ENCODE results near the gene GLRX. TPM values are rescaled to one million over a fixed set of nuclear protein-coding genes. Genes with fewer than 3 reads are reported as not detected.

GLRX gene
- total and polyA plus RNA-seq, 10 of the 15 experiments (the other 5 are each of a cell fraction or from before 2014, with no cell fraction given) = 63.0 to 366 (median 186) TPM

DNA sequence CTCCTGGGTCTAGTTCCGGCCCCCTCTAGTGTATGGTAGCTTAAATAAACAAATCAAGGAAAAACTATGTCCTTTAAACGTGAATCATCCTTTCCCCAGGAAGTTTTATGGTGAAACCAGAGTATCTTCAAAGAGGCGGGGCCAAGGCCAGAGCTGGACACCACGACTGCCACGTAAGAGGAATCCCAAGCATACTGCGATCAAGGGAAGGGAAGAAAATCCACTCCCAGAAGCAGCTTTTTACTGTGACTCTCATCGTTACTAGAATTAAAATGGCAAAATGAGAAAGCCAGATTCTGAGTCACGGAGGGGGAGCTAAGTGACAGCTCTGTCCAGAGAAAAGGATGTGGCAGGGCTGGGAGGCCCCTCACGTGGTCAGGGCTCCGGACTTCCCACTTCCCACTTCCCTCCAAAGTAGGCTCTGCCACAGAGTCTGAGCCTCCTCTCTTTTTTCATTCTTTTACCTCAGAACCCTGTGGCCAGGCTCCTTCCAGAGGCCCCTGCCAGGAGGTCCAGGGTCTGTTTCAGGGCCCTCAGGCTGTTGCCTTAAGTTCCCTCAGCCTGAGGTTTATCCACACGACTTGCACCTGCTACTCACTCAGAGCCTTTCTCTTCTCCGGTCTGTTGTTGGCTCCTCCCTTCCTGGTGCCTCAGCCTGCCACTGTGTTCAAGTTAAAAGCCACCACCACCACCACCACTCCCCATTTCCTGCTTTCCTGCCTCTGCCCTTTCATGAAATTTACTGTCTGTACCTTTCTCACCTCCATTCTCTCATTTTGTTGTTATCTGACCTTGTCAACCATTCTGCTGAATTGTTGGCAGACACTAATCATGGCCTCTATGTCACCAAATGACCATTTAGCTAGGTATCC lies 1.4 kb upstream of the GLRX start:
- BruUV-seq (replicated peaks) = no TSS peak
- POLR2A ChIA-PET = interaction anchor here (0.9 to 10.1 kb wide), 12 partner anchors 8 to 752 kb away, joined by 3 to 153 read pairs (median 4); partner anchors contain the start of gene RFESD
- DNase-seq (ENCODE audit: low read depth, low spot score) (no peak), ATAC-seq (peak; percentile 54), FAIRE-seq (no peak)
- SMC1A ChIA-PET (ENCODE audit: uncharacterized antibody, unreplicated experiment) = interaction anchor here (0.6 to 15.2 kb wide), 18 partner anchors 7 to 257 kb away, joined by 3 to 320 read pairs (median 8); partner anchors contain the start of genes RFESD and RHOBTB3
- peak overlapping the region; percentile 76 for H3K9ac ChIP-seq (ENCODE audit: control insufficient read depth, insufficient read depth, low read length)
- CTCF ChIA-PET = interaction anchor here (0.9 to 11.4 kb wide), 15 partner anchors 15 to 160 kb away, joined by 3 to 145 read pairs (median 4); no protein-coding TSS in a partner anchor
- WGBS (ENCODE audit: insufficient coverage, insufficient replicate concordance, low lambda C conversion rate, missing lambda C conversion rate) = 2% methylated on average over 12 of the region's 12 CpGs
- no peaks in the 10 kb centered on the region for H3K27me3 ChIP-seq (replicated peaks in 1 of 2; ENCODE audit: control insufficient read depth in 2 of 2, insufficient read depth in 2 of 2, low read length in 1 of 2)
- H3K4me3 ChIP-seq = peak overlapping the region; percentile 87
- H3K4me1 ChIP-seq (ENCODE audit: control insufficient read depth, insufficient read depth, low read length) = peaks cover 18% of the 10 kb centered on the region
- peak overlapping the region; percentile 99 for H3K4me2 ChIP-seq (ENCODE audit: control insufficient read depth, insufficient read depth)
- H3K27ac ChIP-seq (ENCODE audit: control insufficient read depth, insufficient read depth) = peak overlapping the region; percentile 86
- in situ Hi-C loops (cut with MboI) (no loop called here), intact Hi-C loops (cut with micrococcal nuclease; ENCODE audit: unreplicated experiment) (loop anchor here (1.0 to 5.0 kb wide), 2 partner anchors 10 to 92 kb away; partner anchors contain the start of gene RHOBTB3)
- no peaks in the 10 kb centered on the region for H3K36me3 ChIP-seq (ENCODE audit: control insufficient read depth in 2 of 2, insufficient read depth in 2 of 2, low read length in 1 of 2)
- no peaks in the 10 kb centered on the region for H4K20me1 ChIP-seq (ENCODE audit: control insufficient read depth, insufficient read depth)
- no peaks in the 10 kb centered on the region for H3K9me3 ChIP-seq (replicated peaks; ENCODE audit: control insufficient read depth, insufficient read depth, low read length)
- peaks cover 36% of the 10 kb centered on the region for H3K79me2 ChIP-seq (ENCODE audit: control insufficient read depth, insufficient read depth, low read length)
- peak overlapping the region; percentile 83 for H2AFZ ChIP-seq (ENCODE audit: control insufficient read depth, low read depth, low read length)
- RAD21 ChIA-PET (ENCODE audit: unreplicated experiment) = interaction anchor here (0.9 to 12.7 kb wide), 12 partner anchors 7 to 179 kb away, joined by 3 to 186 read pairs (median 8); partner anchors contain the start of genes RFESD and RHOBTB3
- TF ChIP-seq EP300 (IDR thresholded peaks at IDR 0.05; ENCODE audit: borderline replicate concordance in 1 of 2, control insufficient read depth in 1 of 2, low read depth in 2 of 2, low read length in 2 of 2) (peak in 1 of 2 experiments; percentile 7; a peak in 1 of 4 replicates), YBX1 (IDR thresholded peaks at IDR 0.05) (no peak), PAX5 (IDR thresholded peaks at IDR 0.05; ENCODE audit: borderline replicate concordance, low read depth, low read length) (0 out of 2 replicates have a peak, but pooled peaks have one; percentile 10), SMARCA5 (IDR thresholded peaks at IDR 0.05) (no peak), MXI1 (IDR thresholded peaks at IDR 0.05; ENCODE audit: low read depth, low read length) (no peak), HDAC2 (IDR thresholded peaks at IDR 0.05) (no peak), KAT2A (conservative IDR thresholded peaks at IDR 0.05; ENCODE audit: control insufficient read depth, low read depth, low read length) (no peak), STAT3 (IDR thresholded peaks at IDR 0.05; ENCODE audit: low read depth, low read length) (no peak), EED (IDR thresholded peaks at IDR 0.05; ENCODE audit: low read depth) (peak; percentile 57), SUZ12 (IDR thresholded peaks at IDR 0.05; ENCODE audit: unreplicated experiment) (no peak), PML (IDR thresholded peaks at IDR 0.05; ENCODE audit: low read length) (no peak; the same call in 1 of the 2 replicates)
- TF ChIP-seq, protein P1, sequence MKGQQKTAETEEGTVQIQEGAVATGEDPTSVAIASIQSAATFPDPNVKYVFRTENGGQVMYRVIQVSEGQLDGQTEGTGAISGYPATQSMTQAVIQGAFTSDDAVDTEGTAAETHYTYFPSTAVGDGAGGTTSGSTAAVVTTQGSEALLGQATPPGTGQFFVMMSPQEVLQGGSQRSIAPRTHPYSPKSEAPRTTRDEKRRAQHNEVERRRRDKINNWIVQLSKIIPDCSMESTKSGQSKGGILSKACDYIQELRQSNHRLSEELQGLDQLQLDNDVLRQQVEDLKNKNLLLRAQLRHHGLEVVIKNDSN (IDR thresholded peaks at IDR 0.05; ENCODE audit: borderline replicate concordance, extremely low read length, insufficient read depth, low read depth, low read length) = peak; percentile 71
- TF ChIP-seq, protein P2, sequence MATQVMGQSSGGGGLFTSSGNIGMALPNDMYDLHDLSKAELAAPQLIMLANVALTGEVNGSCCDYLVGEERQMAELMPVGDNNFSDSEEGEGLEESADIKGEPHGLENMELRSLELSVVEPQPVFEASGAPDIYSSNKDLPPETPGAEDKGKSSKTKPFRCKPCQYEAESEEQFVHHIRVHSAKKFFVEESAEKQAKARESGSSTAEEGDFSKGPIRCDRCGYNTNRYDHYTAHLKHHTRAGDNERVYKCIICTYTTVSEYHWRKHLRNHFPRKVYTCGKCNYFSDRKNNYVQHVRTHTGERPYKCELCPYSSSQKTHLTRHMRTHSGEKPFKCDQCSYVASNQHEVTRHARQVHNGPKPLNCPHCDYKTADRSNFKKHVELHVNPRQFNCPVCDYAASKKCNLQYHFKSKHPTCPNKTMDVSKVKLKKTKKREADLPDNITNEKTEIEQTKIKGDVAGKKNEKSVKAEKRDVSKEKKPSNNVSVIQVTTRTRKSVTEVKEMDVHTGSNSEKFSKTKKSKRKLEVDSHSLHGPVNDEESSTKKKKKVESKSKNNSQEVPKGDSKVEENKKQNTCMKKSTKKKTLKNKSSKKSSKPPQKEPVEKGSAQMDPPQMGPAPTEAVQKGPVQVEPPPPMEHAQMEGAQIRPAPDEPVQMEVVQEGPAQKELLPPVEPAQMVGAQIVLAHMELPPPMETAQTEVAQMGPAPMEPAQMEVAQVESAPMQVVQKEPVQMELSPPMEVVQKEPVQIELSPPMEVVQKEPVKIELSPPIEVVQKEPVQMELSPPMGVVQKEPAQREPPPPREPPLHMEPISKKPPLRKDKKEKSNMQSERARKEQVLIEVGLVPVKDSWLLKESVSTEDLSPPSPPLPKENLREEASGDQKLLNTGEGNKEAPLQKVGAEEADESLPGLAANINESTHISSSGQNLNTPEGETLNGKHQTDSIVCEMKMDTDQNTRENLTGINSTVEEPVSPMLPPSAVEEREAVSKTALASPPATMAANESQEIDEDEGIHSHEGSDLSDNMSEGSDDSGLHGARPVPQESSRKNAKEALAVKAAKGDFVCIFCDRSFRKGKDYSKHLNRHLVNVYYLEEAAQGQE (IDR thresholded peaks at IDR 0.05; ENCODE audit: low read depth, low read length) = no peak
- TF ChIP-seq, protein P3, sequence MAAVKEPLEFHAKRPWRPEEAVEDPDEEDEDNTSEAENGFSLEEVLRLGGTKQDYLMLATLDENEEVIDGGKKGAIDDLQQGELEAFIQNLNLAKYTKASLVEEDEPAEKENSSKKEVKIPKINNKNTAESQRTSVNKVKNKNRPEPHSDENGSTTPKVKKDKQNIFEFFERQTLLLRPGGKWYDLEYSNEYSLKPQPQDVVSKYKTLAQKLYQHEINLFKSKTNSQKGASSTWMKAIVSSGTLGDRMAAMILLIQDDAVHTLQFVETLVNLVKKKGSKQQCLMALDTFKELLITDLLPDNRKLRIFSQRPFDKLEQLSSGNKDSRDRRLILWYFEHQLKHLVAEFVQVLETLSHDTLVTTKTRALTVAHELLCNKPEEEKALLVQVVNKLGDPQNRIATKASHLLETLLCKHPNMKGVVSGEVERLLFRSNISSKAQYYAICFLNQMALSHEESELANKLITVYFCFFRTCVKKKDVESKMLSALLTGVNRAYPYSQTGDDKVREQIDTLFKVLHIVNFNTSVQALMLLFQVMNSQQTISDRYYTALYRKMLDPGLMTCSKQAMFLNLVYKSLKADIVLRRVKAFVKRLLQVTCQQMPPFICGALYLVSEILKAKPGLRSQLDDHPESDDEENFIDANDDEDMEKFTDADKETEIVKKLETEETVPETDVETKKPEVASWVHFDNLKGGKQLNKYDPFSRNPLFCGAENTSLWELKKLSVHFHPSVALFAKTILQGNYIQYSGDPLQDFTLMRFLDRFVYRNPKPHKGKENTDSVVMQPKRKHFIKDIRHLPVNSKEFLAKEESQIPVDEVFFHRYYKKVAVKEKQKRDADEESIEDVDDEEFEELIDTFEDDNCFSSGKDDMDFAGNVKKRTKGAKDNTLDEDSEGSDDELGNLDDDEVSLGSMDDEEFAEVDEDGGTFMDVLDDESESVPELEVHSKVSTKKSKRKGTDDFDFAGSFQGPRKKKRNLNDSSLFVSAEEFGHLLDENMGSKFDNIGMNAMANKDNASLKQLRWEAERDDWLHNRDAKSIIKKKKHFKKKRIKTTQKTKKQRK (IDR thresholded peaks at IDR 0.05; ENCODE audit: low read depth, low read length) = no peak
